Activated naive CD4-positive, alpha-beta T cell treated with anti-CD3 and anti-CD28 coated beads, Interleukin-2, amount 10 ng/mL, durations not matched to agents 7 days and 5 days (primary cell): ENCODE measurements around the gene MMS22L.

Experiments
- CTCF ChIA-PET: fragments of 350-600 bp; sonication (Branson Sonifier 250); formaldehyde crosslinking; loops from one replicate; lab custom pipeline; 2021; ENCODE audit warnings: antibody characterized with exemption; lab: Charles Lee
- DNase-seq: peaks from one replicate; pipeline ENCODE4 v3.0.0-alpha.2; 2020
- H3K27ac Mint-ChIP-seq: one replicate; pipeline ENCODE4 v1.8.0; 2021; ENCODE audit warnings: mild to moderate bottlenecking, moderate library complexity, mixed read lengths
- H3K27me3 Mint-ChIP-seq: one replicate; pipeline ENCODE4 v1.8.0; 2021; ENCODE audit warnings: mild to moderate bottlenecking, mixed read lengths
- H3K36me3 Mint-ChIP-seq: one replicate; pipeline ENCODE4 v1.8.0; 2021; ENCODE audit warnings: mixed read lengths
- H3K4me1 Mint-ChIP-seq: one replicate; pipeline ENCODE4 v1.8.0; 2021; ENCODE audit warnings: mixed read lengths
- H3K4me3 Mint-ChIP-seq: one replicate; pipeline ENCODE4 v1.8.0; 2021; ENCODE audit warnings: mild to moderate bottlenecking, moderate library complexity, mixed read lengths
- H3K9me3 Mint-ChIP-seq: one replicate; pipeline ENCODE4 v1.8.0; 2021; ENCODE audit warnings: mixed read lengths

Gene MMS22L

GRCh38 chr6:97110626-97111025, 172.4 kb downstream of the MMS22L start:
- CTCF ChIA-PET: no interaction called here
- no peak overlapping the region for H3K4me3 Mint-ChIP-seq
- H3K36me3 Mint-ChIP-seq: no peaks in the 10 kb centered on the region
- no peak for DNase-seq
- no peak overlapping the region for H3K27ac Mint-ChIP-seq
- peaks cover 6% of the 10 kb centered on the region for H3K4me1 Mint-ChIP-seq
- no peaks in the 10 kb centered on the region for H3K9me3 Mint-ChIP-seq
- peaks cover 8% of the 10 kb centered on the region for H3K27me3 Mint-ChIP-seq

GRCh38 chr6:97110149-97110548, 172.9 kb downstream of the MMS22L start:
- H3K4me3 Mint-ChIP-seq: no peak overlapping the region
- no peaks in the 10 kb centered on the region for H3K36me3 Mint-ChIP-seq
- H3K9me3 Mint-ChIP-seq: no peaks in the 10 kb centered on the region
- CTCF ChIA-PET: no interaction called here
- DNase-seq: no peak
- H3K27ac Mint-ChIP-seq: no peak overlapping the region
- peaks cover 8% of the 10 kb centered on the region for H3K27me3 Mint-ChIP-seq
- peaks cover 6% of the 10 kb centered on the region for H3K4me1 Mint-ChIP-seq

- H3K4me3 Mint-ChIP-seq: no peak overlapping the region
- peaks cover 6% of the 10 kb centered on the region for H3K4me1 Mint-ChIP-seq
- DNase-seq: no peak
- H3K9me3 Mint-ChIP-seq: no peaks in the 10 kb centered on the region
- CTCF ChIA-PET: no interaction called here
- H3K36me3 Mint-ChIP-seq: no peaks in the 10 kb centered on the region
- no peak overlapping the region for H3K27ac Mint-ChIP-seq
- peaks cover 8% of the 10 kb centered on the region for H3K27me3 Mint-ChIP-seq
These were observed 173.6 kb downstream of the MMS22L start for GRCh38 chr6:97109444-97109843.

- no peak for DNase-seq
- Mint-ChIP-seq H3K27ac (no peak overlapping the region), H3K36me3 (no peaks in the 10 kb centered on the region), H3K4me3 (no peak overlapping the region), H3K27me3 (no peaks in the 10 kb centered on the region), H3K9me3 (no peaks in the 10 kb centered on the region), H3K4me1 (peaks cover 8% of the 10 kb centered on the region)
- CTCF ChIA-PET: no interaction called here
These were observed 180.7 kb downstream of the MMS22L start for GRCh38 chr6:97102145-97102790.

GRCh38 chr6:97100696-97101095, 182.3 kb downstream of the MMS22L start:
- Mint-ChIP-seq H3K4me3 (no peak overlapping the region), H3K9me3 (no peaks in the 10 kb centered on the region), H3K27ac (no peak overlapping the region), H3K27me3 (no peaks in the 10 kb centered on the region), H3K4me1 (peaks cover 8% of the 10 kb centered on the region), H3K36me3 (no peaks in the 10 kb centered on the region)
- CTCF ChIA-PET: no interaction called here
- DNase-seq: no peak

GRCh38 chr6:97097068-97098047, 185.7 kb downstream of the MMS22L start:
- H3K9me3 Mint-ChIP-seq: no peaks in the 10 kb centered on the region
- no peaks in the 10 kb centered on the region for H3K36me3 Mint-ChIP-seq
- H3K27ac Mint-ChIP-seq: peak overlapping the region; percentile 61
- H3K27me3 Mint-ChIP-seq: no peaks in the 10 kb centered on the region
- CTCF ChIA-PET: no interaction called here
- H3K4me3 Mint-ChIP-seq: no peak overlapping the region
- no peak for DNase-seq
- peaks cover 8% of the 10 kb centered on the region for H3K4me1 Mint-ChIP-seq

- H3K36me3 Mint-ChIP-seq: no peaks in the 10 kb centered on the region
- H3K27ac Mint-ChIP-seq: no peak overlapping the region
- H3K4me3 Mint-ChIP-seq: no peak overlapping the region
- no peak for DNase-seq
- H3K27me3 Mint-ChIP-seq: no peaks in the 10 kb centered on the region
- no peaks in the 10 kb centered on the region for H3K9me3 Mint-ChIP-seq
- CTCF ChIA-PET: no interaction called here
- H3K4me1 Mint-ChIP-seq: peaks cover 8% of the 10 kb centered on the region
These were observed 187.6 kb downstream of the MMS22L start for GRCh38 chr6:97095311-97095850.

GRCh38 chr6:97094376-97094775, 188.6 kb downstream of the MMS22L start:
- H3K36me3 Mint-ChIP-seq: no peaks in the 10 kb centered on the region
- no peak overlapping the region for H3K4me3 Mint-ChIP-seq
- CTCF ChIA-PET: no interaction called here
- H3K9me3 Mint-ChIP-seq: no peaks in the 10 kb centered on the region
- H3K4me1 Mint-ChIP-seq: peaks cover 8% of the 10 kb centered on the region
- no peak for DNase-seq
- no peaks in the 10 kb centered on the region for H3K27me3 Mint-ChIP-seq
- no peak overlapping the region for H3K27ac Mint-ChIP-seq

GRCh38 chr6:97092673-97093305, 190.2 kb downstream of the MMS22L start:
- Mint-ChIP-seq H3K27ac (no peak overlapping the region), H3K9me3 (no peaks in the 10 kb centered on the region), H3K36me3 (no peaks in the 10 kb centered on the region), H3K27me3 (no peaks in the 10 kb centered on the region), H3K4me1 (peaks cover 5% of the 10 kb centered on the region), H3K4me3 (no peak overlapping the region)
- no peak for DNase-seq
- CTCF ChIA-PET: no interaction called here
